NCI-H2029 treated with DMSO at 0.1 percent for 48 hours (cell line): ENCODE results near the gene GLIS1.

Source experiments
- DNase-seq: peaks from one replicate; lab custom pipeline; 2025; lab: John Stamatoyannopoulos, UW

The GLIS1 gene

DNA sequence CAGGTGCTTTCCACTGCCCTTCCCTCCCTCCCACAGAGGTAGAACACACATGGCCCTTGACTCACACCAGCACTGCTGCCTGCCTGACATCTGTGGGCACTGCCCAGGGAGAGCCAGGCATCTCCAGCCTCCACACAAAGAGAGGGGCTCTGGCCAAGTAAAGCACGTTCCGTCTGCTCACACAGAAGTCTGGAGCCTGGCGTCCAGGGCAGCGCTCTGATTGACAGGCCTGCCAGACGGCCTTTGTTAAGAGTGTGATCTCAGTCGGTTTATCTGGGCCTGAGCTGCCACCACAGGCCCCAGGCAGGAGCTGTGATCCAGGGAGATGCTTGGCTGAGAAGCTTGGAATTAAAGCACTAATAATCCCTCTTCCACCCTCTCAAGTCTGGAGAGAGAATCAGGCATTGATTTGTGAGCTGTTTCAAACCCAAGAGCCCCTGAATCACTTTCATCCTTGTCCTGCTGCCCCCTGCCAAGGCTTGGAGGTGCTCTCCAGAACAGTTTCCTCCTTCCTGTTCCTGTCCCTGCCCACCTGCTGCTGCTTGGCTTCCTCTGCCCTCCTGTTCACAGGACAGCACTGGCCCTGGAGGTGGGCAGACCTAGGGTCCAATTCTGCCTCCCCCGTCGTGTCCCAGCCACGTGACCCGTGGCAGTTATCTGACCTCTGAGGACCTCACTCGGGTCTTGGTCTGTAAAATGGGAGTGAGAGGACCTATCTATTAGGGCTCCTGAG lies 276.0 kb downstream of the GLIS1 start:
- no peak for DNase-seq

DNA sequence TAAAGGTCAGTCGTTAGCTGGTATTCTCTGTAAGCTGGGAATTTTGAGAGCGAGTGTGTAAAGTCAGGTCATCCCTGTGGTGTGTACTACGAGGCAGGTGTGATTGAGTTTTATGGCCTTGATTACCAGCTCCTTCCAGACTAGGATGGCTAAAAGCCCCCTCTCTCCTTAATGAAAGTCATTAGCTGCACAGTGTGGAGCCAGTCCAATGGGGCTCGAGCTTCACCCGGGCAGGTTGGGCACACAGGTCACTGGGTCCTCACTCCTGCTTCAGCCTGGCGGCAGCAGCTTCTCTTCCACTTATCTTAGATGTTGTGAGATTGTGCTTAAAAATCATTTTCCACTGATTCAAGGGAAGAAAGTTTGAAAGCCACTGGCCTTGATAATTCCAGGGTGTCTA lies 276.8 kb downstream of the GLIS1 start:
- DNase-seq, result no peak

DNA sequence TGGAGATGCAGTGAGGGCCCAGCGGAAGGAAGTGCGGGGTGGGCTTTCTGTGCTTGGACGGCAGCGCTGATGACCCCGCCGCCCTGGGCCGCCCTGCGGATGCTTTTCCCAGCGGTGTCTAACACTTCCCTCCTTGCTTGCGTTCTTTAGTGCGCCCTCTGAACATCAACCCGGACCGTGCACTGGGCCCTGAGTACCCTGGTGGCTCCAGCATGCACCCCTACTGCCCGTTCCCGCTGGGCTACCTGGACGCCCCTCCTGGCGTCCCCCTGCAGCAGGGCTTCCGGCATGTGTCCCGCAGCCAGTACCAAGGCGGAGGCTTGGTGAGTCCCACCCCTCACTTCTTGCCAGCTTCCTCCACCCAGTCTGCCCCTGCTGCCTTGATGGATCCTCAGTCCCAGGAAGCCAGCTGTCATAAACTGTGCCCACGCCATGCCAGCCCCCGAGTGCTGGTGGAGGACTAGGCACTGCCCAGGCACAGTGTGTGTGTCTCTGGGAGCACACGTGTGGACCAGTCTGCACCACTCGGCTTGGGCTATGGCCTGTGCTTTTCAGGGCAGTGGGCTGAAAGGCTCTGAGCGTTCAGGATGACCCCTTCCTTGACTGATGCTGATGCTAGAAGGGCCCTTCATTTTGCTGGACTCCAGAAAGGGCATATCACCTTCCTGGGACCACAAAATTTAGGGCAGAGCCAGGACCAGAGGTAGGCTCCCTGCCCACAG lies 277.5 kb downstream of the GLIS1 start:
- no peak for DNase-seq

DNA sequence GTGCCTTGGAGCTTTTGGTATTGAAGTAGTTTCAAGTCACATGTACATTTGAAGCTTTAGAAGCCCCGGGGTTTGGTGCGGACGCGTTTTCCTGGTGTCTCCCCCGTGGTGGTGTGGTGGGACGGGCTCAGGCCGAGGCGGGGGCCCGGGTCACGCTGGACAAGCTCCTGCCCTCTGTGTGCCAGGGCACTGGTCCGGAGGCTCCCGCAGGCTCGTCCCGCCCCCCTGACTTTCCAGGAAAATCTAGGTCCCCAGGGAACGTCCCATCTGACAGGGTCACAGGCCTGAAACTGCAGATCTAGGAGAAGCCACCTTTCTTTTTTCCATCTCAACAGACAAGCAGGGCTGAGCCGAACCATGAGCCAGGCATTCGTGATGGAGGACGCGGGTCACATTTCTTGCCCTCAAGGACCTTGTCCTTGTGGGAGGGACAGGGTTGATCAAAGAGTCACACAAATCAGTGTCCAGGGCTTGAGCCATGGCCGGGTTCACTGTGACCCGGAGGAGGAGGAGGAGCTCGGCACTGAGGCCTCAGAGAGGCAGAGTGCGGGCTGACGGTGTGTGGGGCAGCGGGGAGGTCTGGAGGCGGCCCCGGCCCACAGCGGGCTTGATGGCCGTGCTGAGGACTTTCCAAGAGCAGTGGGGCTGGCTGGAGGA lies 278.2 kb downstream of the GLIS1 start:
- DNase-seq, result no peak

DNA sequence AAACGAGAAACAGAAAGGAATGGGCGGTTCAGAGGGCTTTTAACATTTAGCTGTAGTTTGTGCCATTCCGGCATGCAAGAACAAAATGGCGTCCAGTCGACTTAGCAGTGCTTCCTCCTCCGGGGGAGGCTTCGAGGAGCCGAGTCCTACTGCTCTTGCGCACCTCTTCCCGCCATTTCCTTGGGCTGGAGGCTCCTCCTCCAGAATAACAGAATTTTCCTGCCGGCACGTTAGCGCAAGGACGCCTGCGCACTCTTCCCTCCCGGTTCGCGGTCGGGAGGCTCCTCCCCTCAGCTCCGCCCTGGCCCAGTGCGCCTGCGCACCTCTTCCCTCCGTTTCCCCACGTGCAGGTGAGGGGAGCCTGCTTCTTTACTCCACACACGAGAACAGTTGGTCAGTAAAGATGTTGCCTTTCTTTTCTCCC lies 278.7 kb downstream of the GLIS1 start:
- DNase-seq, result no peak

DNA sequence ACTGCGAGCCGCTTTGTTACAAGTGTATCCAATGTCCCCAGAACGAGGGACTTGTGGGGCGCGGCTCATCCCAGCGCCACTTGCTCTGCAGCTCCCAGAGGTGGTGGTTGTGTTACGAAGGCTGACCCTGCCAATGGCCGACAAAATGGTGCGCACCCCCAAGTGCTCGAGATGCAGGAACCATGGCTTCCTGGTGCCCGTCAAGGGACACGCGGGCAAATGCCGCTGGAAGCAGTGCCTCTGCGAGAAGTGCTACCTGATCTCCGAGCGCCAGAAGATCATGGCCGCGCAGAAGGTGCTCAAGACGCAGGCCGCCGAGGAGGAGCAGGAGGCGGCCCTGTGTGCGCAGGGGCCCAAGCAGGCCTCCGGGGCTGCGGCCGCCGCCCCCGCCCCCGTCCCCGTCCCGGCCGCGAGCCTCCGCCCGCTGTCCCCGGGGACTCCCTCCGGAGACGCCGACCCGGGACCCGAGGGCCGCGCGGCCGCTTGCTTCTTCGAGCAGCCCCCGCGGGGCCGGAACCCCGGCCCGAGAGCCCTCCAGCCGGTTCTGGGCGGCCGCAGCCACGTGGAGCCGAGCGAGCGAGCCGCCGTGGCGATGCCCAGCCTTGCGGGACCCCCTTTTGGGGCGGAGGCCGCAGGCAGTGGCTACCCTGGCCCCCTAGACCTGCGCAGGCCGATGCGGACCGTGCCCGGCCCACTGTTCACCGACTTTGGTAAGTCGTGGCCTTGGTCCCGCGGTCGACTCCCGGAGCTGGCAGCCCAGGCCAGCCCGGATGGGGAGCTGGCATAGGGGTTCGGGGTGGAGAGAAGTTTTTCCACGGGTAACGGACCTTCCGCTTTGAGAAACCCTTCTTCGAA lies 279.4 kb downstream of the GLIS1 start, which contains the start of gene DMRTB1:
DMRTB1 (plus strand) TSS at position 79 of the 855 bp plus-strand sequence; CDS start at position 134, 55 bp downstream.
- no peak for DNase-seq

DNA sequence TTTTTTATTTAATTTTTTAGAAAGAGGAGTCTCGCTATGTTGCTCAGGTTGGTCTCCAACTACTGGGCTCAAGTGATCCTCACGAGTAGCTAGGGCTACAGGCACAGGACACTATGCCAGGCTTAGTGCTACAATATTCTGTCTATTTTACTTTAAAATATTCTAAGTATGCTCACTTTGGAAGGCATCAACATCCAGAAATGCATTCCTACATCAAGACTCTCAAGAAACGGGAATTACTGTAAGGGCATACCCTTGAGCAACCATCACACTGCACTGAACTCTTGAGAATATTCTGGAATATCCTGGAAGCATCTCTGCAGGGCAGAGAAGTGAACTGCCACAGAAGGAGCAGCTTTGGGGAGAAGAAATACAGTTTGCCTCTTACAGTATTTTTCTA lies 280.3 kb downstream of the GLIS1 start:
- DNase-seq, result no peak
